Lung (tissue), 12 donors: ENCODE data around the gene KLHL9. TPM values are rescaled to one million over a fixed set of nuclear protein-coding genes. Genes with fewer than 3 reads are reported as not detected.

Source experiments
- ATAC-seq: fragments of 200-7000 bp; cut with Tn5 transposase; one replicate; pipeline ENCODE4 v1.9.1; 2020; ENCODE audit warnings: moderate number of reproducible peaks; ENCODE audit not compliant: insufficient read depth, low FRiP score
- DNase-seq, 3 donors: peaks; one replicate each; pipeline ENCODE4 v3.0.0-alpha.2; 2013 to 2017
- H3K27ac ChIP-seq, 2 donors: one replicate each; pipeline ENCODE4 v1.5.1; 2013; ENCODE audit warnings: mild to moderate bottlenecking in 2 of 2, moderate library complexity in 2 of 2, control low read depth in 1 of 2, inconsistent platforms in 1 of 2, low read depth in 1 of 2, low read length in 1 of 2
- H3K27me3 ChIP-seq, 3 donors: one replicate each; pipeline ENCODE4 v1.5.1; 2013; ENCODE audit warnings: low read length in 2 of 3; ENCODE audit not compliant: control insufficient read depth in 3 of 3, insufficient read depth in 3 of 3
- H3K36me3 ChIP-seq, 4 donors: one replicate each; pipeline ENCODE4 v1.5.1; 2013; ENCODE audit warnings: low read length in 4 of 4, mild to moderate bottlenecking in 1 of 4, moderate library complexity in 1 of 4; ENCODE audit not compliant: control insufficient read depth in 4 of 4, insufficient read depth in 4 of 4
- H3K4me1 ChIP-seq, 5 donors: one replicate each; pipeline ENCODE4 v1.5.1; 2013; ENCODE audit warnings: low read length in 5 of 5, mild to moderate bottlenecking in 2 of 5, moderate library complexity in 1 of 5; ENCODE audit not compliant: control insufficient read depth in 5 of 5, insufficient read depth in 5 of 5
- H3K4me3 ChIP-seq: one replicate; pipeline ENCODE4 v1.5.1; 2013; ENCODE audit warnings: mild to moderate bottlenecking, control low read depth, moderate library complexity
- H3K9ac ChIP-seq, 2 donors: one replicate each; pipeline ENCODE4 v1.5.1; 2013; ENCODE audit warnings: low read length in 2 of 2, control low read depth in 1 of 2; ENCODE audit not compliant: insufficient read depth in 1 of 2
- H3K9me3 ChIP-seq, 4 donors: one replicate each; pipeline ENCODE4 v1.5.1; 2013; ENCODE audit warnings: low read length in 3 of 4, mild to moderate bottlenecking in 1 of 4, moderate library complexity in 1 of 4; ENCODE audit not compliant: control insufficient read depth in 4 of 4, insufficient read depth in 3 of 4
- CTCF ChIP-seq: IDR thresholded peaks from 2 replicates; pipeline ENCODE4 v1.5.1; 2012; ENCODE audit warnings: mild to moderate bottlenecking; ENCODE audit errors: control extremely low read depth, extremely low read depth
- WGBS, 2 donors: extraction: QIAGEN DNeasy Blood & Tissue Kit; methylation state at CpG; one replicate each; pipeline ENCODE4 v1.1.7; 2013; 5-methylcytosine and 5-hydroxymethylcytosine counted together
- polyA plus RNA-seq, 2 donors: library from polyadenylated mRNA; stranded (reverse); fragments of 200-250 nt; gene quantifications; one replicate each; pipeline ENCODE4 v1.2.1, GENCODE V29; 2013
- total RNA-seq, 2 donors: library from RNA; depleted of rRNA in 1 of 2; stranded (reverse); fragments of >200 nt in 1 of 2; gene quantifications; one replicate each; pipeline ENCODE4 v1.2.1, GENCODE V29; 2014 to 2021
- donor health status: control.
- donor health status: control.
- donor health status: Bipolar disorder and iron deficiency.
- donor health status: healthy.
- donor health status: DM: yes; HTN: yes; CAD: no.

The KLHL9 gene
- total and polyA plus RNA-seq, 4 donors: 6.5 to 39.0 (median 15.7) TPM

GRCh38 chr9:21333226-21333625 is 2.0 kb downstream of the KLHL9 start:
- Histone ChIP-seq H3K4me1 (peaks cover 4 to 30% (median 17%) of the 10 kb centered on the region in 5 donors), H3K27ac (no peak overlapping the region), H3K36me3 (peaks cover 0 to 12% (median 5%) of the 10 kb centered on the region in 4 donors), H3K4me3 (no peak overlapping the region), H3K27me3 (no peaks in the 10 kb centered on the region), H3K9me3 (no peaks in the 10 kb centered on the region), H3K9ac (peak overlapping the region in 1 of 2 donors; percentile 8)
- ATAC-seq (no peak), DNase-seq (no peak)
- 96 to 100% methylated on average over 2 of the region's 2 CpGs for WGBS, 2 donors
- TF ChIP-seq CTCF: no peak

GRCh38 chr9:21331676-21332402 is 3.4 kb downstream of the KLHL9 start:
- Histone ChIP-seq H3K27me3 (no peaks in the 10 kb centered on the region), H3K9me3 (no peaks in the 10 kb centered on the region), H3K27ac (no peak overlapping the region), H3K9ac (no peak overlapping the region), H3K36me3 (peaks cover 0 to 12% (median 5%) of the 10 kb centered on the region in 4 donors), H3K4me1 (peaks cover 4 to 30% (median 17%) of the 10 kb centered on the region in 5 donors), H3K4me3 (no peak overlapping the region)
- DNase-seq (no peak), ATAC-seq (no peak)
- WGBS, 2 donors: 59 to 65% methylated on average over 5 of the region's 5 CpGs
- no peak for TF ChIP-seq CTCF

GRCh38 chr9:21326526-21327139 is 8.6 kb downstream of the KLHL9 start:
- H3K36me3 ChIP-seq: peaks cover 5 to 13% (median 12%) of the 10 kb centered on the region in 4 donors
- peak; percentile 53 for TF ChIP-seq CTCF
- no peaks in the 10 kb centered on the region for H3K27me3 ChIP-seq
- H3K4me1 ChIP-seq: peaks cover 0 to 9% (median 2%) of the 10 kb centered on the region in 5 donors
- no peak overlapping the region for H3K27ac ChIP-seq
- ATAC-seq (peak; percentile 53), DNase-seq (peak in 2 of 3 donors; percentile 56 to 64)
- H3K4me3 ChIP-seq: no peak overlapping the region
- no peaks in the 10 kb centered on the region for H3K9me3 ChIP-seq
- 42 to 45% methylated on average over 2 of the region's 2 CpGs for WGBS, 2 donors
- H3K9ac ChIP-seq: no peak overlapping the region
